GM19455 (cell line): Measurements from ENCODE around the gene RNF126.

Experiments used
- ATAC-seq: cut with Tn5 transposase; IDR thresholded peaks from one replicate; pipeline ENCODE4 v1.9.1; 2021; ENCODE audit not compliant: unreplicated experiment

Gene RNF126

DNA sequence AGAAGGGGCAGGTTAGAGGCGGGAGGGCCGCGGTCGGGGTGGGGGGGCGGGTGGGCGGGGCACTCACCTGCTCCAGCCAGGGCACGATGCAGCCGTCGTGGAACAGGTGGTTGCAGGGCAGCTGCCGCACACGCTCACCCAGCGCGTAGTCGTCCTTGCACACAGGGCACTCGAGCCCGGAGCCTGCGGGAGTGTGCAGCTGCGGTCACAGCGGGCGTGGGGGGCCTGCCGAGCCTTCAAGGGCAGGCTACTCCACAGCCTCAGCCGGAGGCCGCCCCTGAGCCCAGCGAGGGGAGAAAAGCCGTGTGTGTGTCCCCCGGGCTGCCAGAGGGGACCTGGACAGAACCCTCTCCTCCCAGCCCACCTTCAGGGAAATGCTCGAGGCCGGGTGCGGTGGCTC is 14.7 kb downstream of the RNF126 start:
- no peak for ATAC-seq

DNA sequence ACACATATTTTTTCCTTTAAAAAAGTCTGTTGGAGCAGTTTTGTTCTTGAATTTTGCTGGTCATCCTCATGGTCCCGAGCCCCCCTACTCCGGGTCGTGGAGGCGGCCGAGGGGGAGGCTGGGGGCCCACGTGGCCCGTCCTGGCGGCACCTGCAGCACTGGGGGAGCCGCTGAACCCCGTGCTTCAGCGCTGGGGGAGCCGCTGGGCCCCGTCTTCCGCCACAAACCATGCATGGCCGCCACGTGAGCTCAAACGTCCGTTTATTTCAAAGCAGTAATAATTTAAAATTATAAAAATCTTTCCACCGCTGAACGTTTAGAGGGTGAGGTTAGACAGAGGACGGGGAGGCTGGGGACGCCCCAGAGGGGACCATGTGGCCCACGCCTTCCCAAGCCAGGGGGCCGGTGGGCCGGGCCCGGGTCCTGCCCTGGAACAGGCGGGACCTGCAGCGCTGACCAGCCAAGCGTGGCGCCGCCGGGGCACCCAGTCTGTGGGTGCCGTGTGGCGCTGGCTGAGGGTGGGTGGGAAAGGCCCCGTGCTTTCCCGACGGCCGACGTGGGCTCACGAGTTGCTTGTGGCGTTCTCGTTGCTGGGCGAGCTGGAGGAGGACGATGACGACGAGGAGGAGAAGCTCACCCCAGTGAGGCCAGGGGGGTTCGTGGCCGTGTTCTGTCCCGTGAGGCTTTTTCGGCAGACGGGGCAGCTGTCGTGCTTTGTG is 15.3 kb downstream of the RNF126 start:
- ATAC-seq, result no peak

DNA sequence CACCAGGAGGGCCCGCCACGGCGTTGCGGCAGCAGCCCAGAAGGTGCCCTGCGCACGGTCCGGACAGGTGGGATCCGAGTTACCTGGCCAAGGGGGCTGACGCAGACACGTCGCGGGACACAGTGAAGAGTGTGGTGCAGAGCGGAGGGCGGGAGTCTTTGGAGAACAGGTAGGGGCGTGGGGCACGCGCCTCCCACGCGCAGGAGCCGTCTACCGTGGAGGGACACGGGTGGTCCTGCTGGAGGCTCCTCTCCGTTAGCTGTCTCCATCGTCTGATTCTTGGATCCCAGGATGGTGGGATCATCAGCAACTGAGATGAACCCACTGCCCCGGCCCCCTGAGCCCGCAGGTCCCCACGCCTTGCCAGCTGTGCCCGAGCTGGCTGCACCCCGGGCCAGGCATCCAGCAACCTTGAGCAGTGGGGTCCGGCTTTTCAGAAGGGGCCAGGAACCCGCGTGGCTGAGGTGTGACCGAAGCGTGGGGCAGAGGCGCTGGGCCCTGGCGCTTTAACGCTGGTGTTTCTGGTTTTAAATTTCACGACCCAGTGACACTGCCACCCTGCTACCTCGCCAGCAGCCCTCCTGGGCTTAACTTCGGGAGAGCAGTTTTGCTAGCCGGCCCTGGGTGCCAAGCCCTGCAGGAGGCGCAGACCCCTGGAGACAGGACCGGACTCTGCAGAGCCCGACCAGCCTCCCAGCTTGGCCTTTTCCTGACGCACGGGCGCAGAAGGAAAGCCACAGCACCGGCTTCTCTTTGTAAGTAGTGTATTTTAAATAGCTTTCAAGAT is 16.0 kb downstream of the RNF126 start:
- ATAC-seq, result no peak

DNA sequence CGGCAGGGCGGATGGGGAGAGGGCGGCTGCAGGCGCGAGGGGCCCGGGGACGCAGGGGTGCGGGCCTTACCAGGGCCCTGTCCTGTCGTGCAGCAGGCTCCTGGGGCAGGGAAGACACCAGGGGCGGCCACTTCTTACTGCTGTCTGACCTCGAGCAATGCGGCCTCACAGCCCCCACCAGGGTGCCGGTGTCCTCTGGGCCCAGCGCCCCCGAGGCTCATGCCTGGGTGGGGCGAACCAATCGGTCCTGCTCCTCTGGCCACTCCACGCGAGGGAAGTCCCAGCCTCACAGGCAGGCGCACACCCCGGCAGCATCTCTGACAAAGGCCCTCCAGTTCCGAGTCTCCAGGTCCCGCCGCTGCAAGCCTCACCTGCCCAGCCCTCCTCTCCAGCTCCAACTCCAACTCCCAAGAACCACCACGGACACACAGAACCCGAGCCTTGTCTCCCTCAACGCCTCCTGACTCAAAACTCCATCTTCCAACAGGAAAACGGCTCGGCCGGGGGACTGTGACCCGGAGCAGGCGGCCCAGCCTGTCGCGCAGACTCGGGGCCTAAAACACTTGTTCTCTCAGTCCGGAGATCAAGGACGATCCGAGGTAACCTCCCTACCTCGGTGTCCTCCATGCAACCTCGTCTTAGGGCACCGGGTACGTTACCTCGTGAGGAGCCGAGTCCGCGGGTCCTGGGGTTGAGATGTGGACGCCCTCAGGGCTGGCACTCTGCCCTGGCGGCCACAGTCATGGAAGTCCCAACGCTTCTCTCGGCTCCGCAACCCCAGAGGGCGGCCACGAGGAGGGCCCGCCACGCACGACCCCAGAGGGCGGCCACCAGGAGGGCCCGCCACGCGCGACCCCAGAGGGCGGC is 16.9 kb downstream of the RNF126 start:
- no peak for ATAC-seq

DNA sequence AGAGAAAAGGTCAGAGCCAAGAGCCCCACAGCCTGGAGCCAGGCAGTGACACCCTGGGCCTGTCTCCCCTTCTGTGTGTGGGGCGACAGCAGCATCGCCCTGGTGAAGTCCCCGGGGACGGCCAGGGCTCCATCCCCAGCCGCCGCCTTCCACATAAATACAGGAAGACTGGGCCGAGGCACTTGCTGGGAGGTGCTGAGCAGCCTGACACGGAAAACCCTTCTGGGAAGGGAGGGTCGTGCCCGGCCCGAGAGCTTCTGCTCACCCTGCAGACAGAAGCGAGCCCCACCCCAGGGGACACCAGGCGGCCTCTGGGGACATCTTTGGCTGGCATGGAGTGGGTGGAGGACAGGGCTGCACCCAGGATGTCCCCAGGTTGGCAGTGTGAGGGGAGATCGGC is 18.2 kb downstream of the RNF126 start:
- no peak for ATAC-seq

DNA sequence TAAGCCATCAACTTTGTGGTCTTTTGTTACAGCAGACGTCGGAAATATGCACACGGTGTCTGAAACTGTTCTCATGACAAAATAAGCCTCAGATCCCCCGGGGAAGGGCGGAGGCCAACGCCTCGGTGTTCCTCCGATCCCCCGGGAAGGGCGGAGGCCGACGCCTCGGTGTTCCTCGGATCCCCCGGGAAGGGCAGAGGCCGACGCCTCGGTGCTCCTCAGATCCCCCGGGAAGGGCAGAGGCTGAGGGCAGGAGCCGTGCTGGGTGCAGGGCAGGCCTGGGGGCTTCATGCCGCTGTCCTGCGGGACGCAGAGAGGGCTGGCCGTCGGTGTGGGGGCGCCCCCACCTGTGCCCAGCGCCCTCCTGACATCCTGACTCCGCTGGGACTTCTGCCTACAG is 18.7 kb downstream of the RNF126 start:
- no peak for ATAC-seq

DNA sequence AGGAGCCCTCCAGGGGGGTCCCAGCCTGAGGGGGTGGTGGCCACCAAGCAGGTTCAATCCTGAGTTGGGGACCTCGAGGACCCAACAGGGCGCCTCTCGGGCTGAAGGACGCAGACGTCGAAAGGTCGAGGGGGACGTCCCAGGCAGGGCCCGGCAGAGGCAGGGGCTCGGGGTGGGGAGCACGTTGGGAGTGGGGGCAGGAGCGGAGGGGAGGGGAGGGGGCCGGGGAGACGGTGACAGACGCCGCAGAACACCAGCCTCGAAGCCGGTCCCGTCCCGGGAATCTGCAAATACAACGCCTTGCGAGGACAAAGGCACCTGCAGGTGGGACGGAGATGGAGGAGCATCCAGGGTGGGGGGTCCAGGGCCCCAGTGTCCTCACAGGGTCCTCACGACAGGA is 19.3 kb downstream of the RNF126 start:
- no peak for ATAC-seq

DNA sequence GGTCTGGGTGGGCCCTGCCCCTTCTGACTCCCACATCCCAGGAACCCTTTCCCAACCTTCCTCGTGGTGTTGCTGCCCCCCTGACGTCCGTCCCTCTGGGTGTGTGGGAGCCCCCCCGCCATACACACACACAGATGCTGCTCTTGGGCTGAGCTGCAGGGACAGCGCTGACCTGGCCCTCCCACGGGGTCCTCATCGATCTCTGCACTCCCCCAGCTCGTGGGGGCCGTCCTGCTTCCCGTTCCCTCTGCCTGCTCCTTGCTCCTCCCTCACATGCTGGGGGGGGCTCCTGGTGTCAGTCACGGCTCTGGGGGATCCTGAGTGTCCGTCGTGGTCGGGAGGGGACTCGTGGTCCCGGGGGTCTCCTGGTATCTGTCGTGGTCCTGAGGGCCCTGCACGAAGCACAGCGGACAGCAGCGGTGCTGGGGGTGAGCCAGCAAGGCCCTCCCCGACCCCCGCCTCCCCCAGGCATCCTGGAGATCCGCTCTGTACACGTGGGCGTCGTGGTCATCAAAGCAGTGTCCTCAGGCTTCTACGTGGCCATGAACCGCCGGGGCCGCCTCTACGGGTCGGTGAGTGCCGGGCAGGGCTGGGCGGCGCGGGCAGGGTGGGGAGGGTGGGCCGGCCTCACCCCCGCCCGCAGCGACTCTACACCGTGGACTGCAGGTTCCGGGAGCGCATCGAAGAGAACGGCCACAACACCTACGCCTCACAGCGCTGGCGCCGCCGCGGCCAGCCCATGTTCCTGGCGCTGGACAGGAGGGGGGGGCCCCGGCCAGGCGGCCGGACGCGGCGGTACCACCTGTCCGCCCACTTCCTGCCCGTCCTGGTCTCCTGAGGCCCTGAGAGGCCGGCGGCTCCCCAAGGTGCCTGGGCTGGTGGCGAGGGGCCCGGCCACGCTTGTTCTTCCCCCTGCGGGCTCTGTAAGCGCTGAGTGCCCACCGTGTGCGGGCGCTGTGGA is 20.0 kb downstream of the RNF126 start:
- ATAC-seq, result no peak

DNA sequence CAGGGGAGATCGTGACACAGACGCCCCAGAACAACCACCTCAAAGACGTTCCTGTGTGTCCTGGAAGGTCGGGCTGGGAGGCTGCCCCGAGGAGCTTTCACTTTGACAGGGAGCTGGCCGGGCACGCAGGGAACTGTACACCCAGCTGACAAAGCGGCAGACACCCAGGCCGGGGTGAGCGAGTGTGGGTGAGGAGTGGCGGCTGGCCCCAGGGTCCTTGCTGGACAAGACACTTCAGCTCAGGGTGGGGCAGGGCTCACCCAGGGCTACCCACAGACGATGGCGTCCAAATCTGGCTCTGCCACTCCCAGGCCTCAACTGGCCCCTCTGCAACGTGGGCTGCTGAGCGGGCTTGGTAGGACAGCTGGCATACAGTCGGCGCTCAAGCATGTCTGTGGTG is 21.3 kb downstream of the RNF126 start:
- ATAC-seq, result no peak

DNA sequence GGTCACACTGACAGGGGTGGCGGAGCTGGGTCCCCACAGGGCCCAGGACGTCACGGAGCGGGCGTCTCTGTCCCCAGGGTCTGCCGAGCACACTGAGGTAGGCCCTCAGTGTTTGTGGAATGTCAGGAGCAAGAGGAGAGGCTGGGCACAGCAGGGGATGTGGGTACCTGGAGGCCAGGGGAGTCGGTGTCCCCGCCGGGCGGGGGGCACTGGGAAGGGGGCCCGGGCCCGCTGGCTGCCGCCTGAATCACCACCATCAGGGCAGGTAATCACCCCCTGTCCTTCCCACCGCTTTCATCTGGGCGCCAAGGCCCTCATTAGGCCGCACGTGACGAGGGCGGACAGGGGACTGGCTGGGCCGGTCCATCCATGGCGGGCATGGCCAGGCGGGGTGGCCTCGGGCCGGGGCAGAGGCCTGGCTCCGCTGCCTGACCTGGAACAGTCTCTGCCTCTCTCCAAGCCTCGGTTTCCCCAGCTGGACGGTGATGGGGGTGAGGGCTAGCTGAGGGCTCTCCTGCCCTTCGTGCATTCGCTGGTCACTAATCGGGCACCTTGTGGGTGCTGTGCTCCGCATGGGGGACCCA is 22.3 kb downstream of the RNF126 start:
- ATAC-seq, result no peak

DNA sequence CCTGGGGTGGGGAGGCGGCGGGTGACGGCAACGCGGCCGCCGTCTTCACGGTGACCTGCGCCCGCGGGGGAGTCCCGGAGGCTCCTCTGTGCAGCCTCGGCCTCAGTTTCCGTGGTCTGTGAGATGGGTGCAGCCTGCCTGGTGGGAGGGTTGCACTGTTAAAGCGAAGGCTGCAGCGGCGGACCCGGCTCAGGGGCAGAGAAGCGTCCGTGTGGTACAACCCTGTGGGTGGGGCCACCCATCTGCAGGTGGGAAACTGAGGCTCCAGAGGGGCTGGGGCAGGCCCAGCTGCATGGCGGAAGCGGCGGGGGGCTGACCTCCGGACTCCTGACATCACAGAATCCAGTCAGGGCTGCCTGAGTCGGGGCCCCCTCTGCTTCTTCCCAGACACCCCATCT is 22.9 kb downstream of the RNF126 start:
- ATAC-seq, result no peak

DNA sequence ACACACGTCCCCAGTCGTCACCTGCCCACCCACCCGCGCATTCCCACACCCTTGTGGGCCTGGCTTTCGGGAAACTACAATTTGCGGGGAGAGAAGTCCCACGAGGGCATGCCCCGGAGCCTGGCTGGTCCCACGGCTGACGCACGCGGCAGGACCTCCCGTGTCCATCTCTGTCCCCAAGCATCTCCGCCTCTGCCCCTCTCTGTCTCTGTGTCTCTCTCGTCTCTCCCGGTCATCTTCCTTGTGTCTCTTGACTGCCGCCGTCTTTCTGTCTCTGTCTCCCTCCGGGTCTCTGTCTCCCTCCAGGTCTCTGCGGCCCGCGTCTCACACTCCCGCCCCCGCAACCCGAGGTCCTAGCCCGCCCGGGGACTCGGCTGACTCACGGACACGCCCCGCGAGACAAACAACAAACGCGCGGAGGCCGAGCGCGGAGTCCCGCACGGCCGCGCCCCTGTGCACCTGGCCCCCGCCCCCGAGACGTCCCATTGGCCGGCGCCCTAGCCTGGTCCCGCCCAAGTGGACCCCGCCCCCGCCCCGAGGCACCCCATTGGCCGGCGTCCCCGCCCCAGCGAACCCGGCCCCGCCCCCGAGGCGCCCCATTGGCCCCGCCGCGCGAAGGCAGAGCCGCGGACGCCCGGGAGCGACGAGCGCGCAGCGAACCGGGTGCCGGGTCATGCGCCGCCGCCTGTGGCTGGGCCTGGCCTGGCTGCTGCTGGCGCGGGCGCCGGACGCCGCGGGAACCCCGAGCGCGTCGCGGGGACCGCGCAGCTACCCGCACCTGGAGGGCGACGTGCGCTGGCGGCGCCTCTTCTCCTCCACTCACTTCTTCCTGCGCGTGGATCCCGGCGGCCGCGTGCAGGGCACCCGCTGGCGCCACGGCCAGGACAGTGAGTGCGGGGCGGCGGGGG is 23.5 kb downstream of the RNF126 start, which contains the start of gene FGF22:
Gene FGF22, plus strand, starts transcription at position 627 of the 908 bp plus-strand sequence. Its CDS starts 47 bp downstream, at position 674.
- peak; percentile 53 for ATAC-seq

DNA sequence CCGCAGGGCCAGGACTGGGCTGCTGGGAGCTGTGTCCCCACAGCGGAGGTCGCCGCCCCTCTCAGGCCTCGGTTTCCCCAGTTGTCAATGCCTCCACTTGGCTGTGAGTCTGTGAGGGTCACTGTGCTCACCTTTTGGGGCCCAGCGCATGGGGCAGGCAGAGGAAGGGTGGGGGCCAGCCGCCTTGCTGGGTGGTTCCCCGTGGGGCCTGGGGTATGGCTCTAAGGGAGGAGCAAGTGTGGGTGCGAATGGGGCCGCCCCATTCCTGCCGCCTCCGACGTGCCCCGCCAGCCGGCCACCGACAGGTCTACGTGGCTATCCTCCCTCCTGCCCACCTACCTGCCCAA is 24.1 kb downstream of the RNF126 start:
- no peak for ATAC-seq

DNA sequence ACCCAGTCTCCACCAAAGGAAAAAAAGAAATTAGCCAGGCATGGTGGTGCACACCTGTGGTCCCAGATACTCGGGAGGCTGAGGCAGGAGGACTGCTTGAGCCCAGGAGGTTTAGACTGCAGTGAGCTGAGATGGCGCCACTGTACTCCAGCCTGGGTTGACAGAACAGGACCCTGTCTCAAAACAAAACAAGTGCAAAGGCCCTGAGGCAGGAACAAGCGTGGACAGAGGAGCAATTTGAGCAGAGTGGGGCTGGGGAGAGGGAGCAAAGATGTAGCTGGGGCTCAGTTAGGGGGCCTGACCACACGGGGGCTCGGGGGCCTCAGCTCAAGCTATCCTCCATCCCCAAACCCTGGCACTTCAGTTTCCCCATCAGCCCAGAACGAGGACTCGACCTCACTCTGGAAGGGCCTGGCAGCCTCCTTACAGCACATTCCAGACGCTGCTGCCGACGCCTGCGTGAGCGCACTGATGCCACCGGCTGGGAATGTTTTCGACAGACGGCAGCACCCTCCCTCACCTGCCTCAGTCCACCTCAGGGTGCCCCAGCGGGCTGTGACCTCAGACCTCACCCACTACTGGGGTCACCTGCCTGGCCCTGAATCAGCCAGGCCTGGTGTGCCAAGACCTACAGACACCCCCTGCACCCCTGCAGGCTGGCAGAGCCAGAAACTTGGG is 27.9 kb downstream of the RNF126 start:
- ATAC-seq, result no peak

DNA sequence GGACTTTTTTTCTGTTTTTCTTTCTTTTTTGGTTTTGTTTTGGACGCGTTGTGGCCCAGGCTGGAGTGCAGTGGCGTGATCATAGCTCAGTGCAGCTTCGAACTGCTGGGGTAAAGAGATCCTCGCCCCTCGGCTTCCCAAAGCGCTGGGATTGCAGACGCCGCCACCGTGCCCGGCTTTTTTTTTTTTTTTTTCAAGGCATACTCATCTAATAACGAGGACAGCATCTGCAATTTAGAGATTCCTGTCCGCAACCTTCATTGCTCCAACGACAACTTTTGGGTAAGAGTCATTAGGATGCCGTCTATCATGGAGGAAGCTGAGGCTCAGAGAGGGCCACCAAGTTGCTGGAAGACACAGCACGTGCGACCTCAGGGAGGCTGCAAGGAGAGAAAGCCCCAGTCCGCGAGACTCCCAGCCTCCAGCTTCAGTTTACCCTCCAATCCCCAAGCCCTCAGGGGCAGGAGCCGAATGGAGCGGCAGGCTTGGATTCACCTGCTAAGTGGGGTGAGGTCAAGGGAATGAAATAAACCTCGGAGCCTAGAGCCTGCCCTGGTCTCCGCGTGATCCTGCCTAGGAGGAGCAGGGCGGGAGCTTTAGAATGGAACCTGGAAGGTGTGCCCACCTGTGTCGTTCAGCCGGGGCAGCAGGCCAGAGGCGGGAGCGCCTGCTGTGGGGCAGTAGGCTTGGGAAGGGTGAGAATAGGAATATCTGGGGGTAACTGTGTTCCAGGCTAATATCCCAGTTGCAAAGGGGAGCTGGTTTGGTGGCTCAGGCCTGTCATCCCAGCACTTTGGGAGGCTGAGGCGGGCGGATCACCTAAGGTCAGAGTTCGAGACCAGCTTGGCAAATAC is 29.0 kb downstream of the RNF126 start:
- ATAC-seq, result no peak

DNA sequence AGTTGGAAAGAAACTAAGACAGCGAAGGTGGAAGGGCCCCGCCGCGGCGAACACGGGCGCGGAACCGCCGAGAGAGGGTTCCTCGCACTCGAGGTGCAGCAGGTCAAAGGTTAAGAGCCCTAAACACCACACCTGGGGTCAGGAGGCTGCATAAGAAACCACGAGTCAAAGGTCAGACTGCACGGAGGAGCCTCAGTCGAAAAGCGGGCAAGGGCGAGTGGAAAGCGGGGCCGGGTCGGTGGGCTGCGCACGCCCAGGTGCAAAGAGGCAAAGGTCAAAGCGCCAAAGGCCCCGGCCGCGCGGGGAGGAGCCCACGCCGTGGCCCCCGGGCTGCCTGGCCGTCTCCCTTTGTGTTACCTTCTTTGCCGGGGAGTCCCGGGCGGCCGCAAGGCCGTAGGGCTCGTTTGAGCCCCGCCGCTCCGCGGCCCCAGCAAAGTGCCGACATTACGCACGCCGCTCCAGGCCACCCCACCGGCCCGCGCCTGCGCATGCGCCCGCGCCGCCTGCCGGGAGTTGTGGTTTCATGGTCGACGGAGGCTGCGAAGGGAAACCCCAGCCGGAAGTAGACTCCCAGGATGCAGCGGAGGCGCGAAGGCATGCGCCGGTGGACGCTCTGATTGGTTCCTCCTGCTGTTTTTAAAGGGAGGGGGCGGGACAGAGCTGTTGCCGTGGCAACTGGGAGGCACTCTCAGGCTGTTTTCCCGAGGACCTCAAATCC is 29.8 kb downstream of the RNF126 start, which contains the start of gene POLRMT:
Gene POLRMT, minus strand, starts transcription at position 470 of the 718 bp plus-strand sequence. Its CDS starts 25 bp downstream, at position 445.
- peak; percentile 63 for ATAC-seq

DNA sequence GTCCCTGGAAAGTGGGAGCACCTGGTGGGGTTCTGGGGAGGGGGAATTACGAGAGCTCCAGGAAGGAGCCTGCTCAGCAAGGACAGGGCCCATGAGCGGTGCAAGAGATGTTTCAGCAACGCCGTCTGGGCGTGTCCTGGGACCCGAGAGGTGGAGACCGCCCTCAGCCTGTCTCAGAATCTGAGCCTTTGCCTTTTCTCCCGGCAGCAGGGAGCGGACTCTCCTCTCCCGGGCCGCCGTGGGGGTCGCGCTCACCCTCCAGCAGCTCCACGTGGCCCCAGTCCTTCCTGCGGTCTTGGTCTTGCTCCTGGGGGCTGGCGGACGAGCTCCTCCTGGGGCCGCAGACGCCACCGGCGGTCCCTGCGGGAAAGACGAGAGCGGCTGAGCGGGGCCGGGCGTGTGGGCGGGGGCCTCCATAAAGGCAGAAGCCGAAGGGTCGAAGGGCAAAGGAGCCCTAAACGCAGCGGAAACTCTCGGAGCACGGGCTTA is 30.4 kb downstream of the RNF126 start:
- ATAC-seq, result peak; percentile 22
